ENCODE measurements around the gene ANKH.
"Not testable (repeated sequence)": the region's sequence is repeated elsewhere in the genome, so short reads cannot be mapped to it uniquely, and the experiment has no call there.

The ANKH gene

GRCh38 chr5:14884062-14884612 is 12.6 kb upstream of the ANKH start:
- no peak for DNase-seq (ENCODE audit: extremely low read depth in 1 of 2, low read depth in 1 of 2)

GRCh38 chr5:14882658-14883580 is 11.3 kb upstream of the ANKH start:
- DNase-seq (ENCODE audit: extremely low read depth in 1 of 2, low read depth in 1 of 2) = no peak

- no peak for DNase-seq (ENCODE audit: extremely low read depth in 1 of 2, low read depth in 1 of 2)
Measured at GRCh38 chr5:14881826-14882225, 10.2 kb upstream of the ANKH start.

- DNase-seq (ENCODE audit: extremely low read depth in 1 of 2, low read depth in 1 of 2) = no peak
Measured at GRCh38 chr5:14880688-14881087, 9.1 kb upstream of the ANKH start.

- DNase-seq (ENCODE audit: extremely low read depth in 1 of 2, low read depth in 1 of 2) = no peak
Measured at GRCh38 chr5:14879937-14880589, 8.5 kb upstream of the ANKH start.

- DNase-seq (ENCODE audit: extremely low read depth in 1 of 2, low read depth in 1 of 2) = no peak
Measured at GRCh38 chr5:14879393-14879792, 7.8 kb upstream of the ANKH start.

GRCh38 chr5:14878192-14878591 is 6.6 kb upstream of the ANKH start:
- DNase-seq (ENCODE audit: extremely low read depth in 1 of 2, low read depth in 1 of 2) = not testable (repeated sequence)

GRCh38 chr5:14876095-14876494 is 4.5 kb upstream of the ANKH start:
- no peak for DNase-seq (ENCODE audit: extremely low read depth in 1 of 2, low read depth in 1 of 2)

- DNase-seq (ENCODE audit: extremely low read depth in 1 of 2, low read depth in 1 of 2) = no peak
Measured at GRCh38 chr5:14873790-14874189, 2.2 kb upstream of the ANKH start.

- no peak for DNase-seq (ENCODE audit: extremely low read depth in 1 of 2, low read depth in 1 of 2)
Measured at GRCh38 chr5:14873093-14873492, 1.5 kb upstream of the ANKH start.

- peak in 1 of 2 donors; percentile 40 for DNase-seq (ENCODE audit: extremely low read depth in 1 of 2, low read depth in 1 of 2)
Measured at GRCh38 chr5:14872070-14872989, 752 bp upstream of the ANKH start.

GRCh38 chr5:14870337-14871213 is 1.0 kb downstream of the ANKH start:
- DNase-seq (ENCODE audit: extremely low read depth in 1 of 2, low read depth in 1 of 2) = peak in 1 of 2 donors; percentile 53

- DNase-seq (ENCODE audit: extremely low read depth in 1 of 2, low read depth in 1 of 2) = no peak
Measured at GRCh38 chr5:14869668-14870164, 1.9 kb downstream of the ANKH start.

GRCh38 chr5:14869233-14869632 is 2.3 kb downstream of the ANKH start:
- DNase-seq (ENCODE audit: extremely low read depth in 1 of 2, low read depth in 1 of 2) = no peak

GRCh38 chr5:14868771-14869170 is 2.8 kb downstream of the ANKH start:
- no peak for DNase-seq (ENCODE audit: extremely low read depth in 1 of 2, low read depth in 1 of 2)

- no peak for DNase-seq (ENCODE audit: extremely low read depth in 1 of 2, low read depth in 1 of 2)
Measured at GRCh38 chr5:14864181-14864812, 7.3 kb downstream of the ANKH start.

- DNase-seq (ENCODE audit: extremely low read depth in 1 of 2, low read depth in 1 of 2) = no peak
Measured at GRCh38 chr5:14863105-14863504, 8.5 kb downstream of the ANKH start.

- no peak for DNase-seq (ENCODE audit: extremely low read depth in 1 of 2, low read depth in 1 of 2)
Measured at GRCh38 chr5:14861123-14861765, 10.3 kb downstream of the ANKH start.

- no peak for DNase-seq (ENCODE audit: extremely low read depth in 1 of 2, low read depth in 1 of 2)
Measured at GRCh38 chr5:14859980-14860379, 11.6 kb downstream of the ANKH start.
